Measurements from ENCODE around the gene MYO15A. TPM values are rescaled to one million over a fixed set of nuclear protein-coding genes. Genes with fewer than 3 reads are reported as not detected.

MYO15A gene
- total RNA-seq, 1 experiment from 2014 or later = not detected

DNA sequence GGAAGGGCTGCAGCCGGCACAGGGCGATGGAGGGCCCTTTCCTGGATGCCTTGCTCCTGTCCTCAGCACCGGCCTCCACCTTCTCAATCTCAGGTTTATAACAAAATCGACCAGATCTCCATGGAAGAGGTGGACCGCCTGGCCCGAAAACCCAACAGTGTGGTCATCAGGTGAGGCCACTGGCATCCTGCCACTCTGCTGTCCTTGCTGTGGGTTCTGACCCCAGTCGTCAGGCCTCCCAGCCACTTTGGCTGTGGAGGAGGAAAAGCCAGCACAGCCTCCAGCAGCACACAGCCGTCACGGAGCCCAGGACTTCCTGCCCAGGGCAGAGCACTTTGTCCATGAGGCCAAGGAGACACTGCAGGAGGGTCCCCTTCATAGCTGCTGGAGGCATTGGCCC, 6.7 kb upstream of the MYO15A start:
- DNase-seq (ENCODE audit: low read depth) = no peak

DNA sequence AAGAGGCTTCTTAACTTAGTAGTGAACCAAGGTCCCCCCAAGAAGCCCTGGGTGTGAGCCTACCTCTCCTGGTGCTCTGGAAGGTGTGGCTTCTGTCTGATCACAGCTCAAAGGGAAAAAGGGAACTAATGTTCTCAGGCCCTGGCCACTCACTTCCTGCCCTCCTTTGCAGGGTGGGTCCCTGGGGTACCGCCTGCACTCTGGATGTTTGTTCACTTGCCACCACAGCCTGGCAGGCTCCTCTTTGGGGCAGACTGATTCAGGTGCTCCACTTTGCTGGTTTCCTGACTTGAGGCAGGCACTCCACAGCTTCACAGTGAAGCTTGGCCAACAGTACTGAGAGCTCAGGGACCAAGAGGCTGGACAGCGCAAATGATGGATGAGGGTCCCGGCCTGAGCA, 5.9 kb upstream of the MYO15A start:
- DNase-seq (ENCODE audit: low read depth) = no peak

- DNase-seq (ENCODE audit: low read depth) = no peak
These were observed 3.5 kb upstream of the MYO15A start for GRCh38 chr17:18105027-18105426.

DNA sequence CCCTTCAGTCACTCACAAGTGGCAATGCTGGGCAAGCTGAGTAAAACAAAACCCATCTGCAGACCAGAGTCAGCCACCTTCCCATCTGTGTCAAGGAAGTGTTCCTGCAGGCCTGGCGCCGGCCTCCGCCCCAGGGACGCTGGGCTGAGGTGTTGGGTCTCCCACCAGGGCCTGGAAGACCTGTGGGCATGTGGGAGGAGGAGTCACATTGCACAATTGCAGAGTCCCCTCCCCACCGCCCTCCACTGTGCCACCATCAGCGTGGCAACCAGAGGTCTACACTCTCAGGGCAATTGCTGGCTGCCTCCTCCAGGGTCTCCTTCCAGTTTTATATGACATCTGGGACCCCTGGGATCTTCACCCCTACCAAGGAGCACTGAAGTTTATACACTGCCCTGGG, 3.0 kb upstream of the MYO15A start:
- no peak for DNase-seq (ENCODE audit: low read depth)

DNA sequence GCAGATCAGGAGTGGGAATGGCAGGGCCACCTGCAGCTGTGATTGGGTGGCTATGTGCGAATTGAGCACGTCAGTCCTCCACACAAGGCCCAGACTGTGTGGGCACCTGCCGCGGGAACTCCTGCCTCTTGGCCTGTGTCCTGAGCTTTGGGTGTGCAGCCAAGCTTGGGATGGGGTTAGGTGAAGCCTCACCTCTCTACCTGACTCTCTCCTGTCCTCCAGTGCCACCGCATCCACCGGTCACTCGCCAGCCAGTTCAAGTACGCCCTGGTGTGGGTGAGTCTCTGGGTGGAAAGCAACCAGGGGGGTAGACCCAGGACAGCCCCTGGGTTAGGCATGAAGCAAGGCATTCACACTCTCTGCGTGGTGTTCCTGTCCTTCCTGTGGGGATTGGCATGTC, 2.3 kb upstream of the MYO15A start:
- no peak for DNase-seq (ENCODE audit: low read depth)

- no peak for DNase-seq (ENCODE audit: low read depth)
These were observed 1.3 kb upstream of the MYO15A start for GRCh38 chr17:18107061-18107790.

GRCh38 chr17:18107971-18108370, 585 bp upstream of the MYO15A start:
- no peak for DNase-seq (ENCODE audit: low read depth)

DNA sequence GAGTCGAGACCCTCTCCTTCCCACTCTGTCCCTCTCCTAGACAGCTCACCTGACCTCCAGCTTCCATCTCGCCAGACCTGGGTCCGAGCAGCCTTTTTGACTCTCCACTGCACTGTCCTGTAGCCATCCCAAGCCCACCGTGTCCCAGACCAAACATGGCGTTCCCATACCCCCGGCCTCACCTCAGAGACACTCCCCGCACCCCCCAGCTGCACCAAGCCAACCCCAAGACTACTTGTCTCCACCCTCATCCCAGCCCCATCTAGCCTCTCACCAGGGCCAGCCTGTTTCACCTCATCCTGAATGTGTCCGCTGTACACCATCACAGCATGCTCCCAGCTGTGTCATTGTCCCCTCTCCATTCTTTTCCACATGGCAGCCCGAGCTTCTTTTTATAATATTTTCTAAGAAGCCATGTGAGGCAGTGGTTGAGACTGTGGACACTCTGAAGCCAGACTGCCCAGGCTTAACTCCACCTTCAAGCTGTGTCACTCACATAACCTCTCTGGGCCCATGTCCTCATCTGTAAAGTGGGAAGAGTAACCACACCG, 1.5 kb downstream of the MYO15A start:
- no peak for DNase-seq (ENCODE audit: low read depth)

DNA sequence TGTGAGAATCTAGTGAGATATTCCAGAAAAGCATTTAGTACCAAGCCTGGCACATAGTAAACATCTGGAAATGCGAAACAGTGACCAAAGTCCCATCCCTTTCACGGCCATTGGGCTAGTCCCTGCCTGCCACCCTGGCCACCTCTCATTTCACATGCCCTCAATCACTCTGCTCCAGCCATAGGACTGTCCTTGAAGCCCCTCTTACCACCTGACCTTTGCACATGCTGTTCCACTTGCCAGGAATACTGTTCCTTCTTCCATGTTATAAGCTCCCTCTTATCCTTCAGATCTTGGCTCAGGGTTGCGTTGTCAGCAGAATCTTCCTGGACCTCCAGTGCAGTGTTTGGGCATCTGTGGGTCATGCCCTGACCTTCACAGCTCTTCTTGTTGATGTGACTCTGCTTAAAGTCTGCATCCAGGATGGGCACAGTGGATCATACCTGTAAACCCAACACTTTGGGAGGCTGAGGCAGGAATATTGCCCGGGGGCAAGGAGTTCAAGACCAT, 2.1 kb downstream of the MYO15A start:
- no peak for DNase-seq (ENCODE audit: low read depth)

- no peak for DNase-seq (ENCODE audit: low read depth)
These were observed 2.9 kb downstream of the MYO15A start for GRCh38 chr17:18111330-18111971.

- no peak for DNase-seq (ENCODE audit: low read depth)
These were observed 7.0 kb downstream of the MYO15A start for GRCh38 chr17:18115517-18115916.

GRCh38 chr17:18116078-18116477, 7.5 kb downstream of the MYO15A start:
- no peak for DNase-seq (ENCODE audit: low read depth)

GRCh38 chr17:18117533-18117932, 9.0 kb downstream of the MYO15A start:
- DNase-seq (ENCODE audit: low read depth) = no peak

GRCh38 chr17:18117982-18118975, 9.7 kb downstream of the MYO15A start:
- DNase-seq (ENCODE audit: low read depth) = no peak

DNA sequence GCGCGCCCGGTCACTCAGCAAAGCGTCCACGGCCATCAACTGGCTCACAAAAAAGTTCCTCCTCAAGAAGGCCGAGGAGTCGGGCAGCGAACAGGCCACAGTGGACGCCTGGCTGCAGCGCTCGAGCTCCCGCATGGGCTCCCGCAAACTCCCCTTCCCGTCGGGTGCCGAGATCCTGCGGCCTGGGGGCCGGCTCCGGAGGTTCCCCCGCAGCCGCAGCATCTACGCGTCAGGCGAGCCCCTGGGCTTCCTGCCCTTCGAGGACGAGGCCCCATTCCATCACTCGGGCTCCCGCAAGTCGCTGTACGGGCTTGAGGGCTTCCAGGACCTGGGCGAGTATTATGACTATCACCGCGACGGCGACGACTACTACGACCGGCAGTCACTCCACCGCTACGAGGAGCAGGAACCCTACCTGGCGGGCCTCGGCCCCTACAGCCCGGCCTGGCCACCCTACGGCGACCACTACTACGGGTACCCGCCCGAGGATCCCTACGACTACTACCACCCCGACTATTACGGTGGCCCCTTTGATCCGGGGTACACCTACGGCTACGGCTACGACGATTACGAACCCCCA, 10.7 kb downstream of the MYO15A start:
- no peak for DNase-seq (ENCODE audit: low read depth)

GRCh38 chr17:18119938-18120337, 11.4 kb downstream of the MYO15A start:
- no peak for DNase-seq (ENCODE audit: low read depth)

DNA sequence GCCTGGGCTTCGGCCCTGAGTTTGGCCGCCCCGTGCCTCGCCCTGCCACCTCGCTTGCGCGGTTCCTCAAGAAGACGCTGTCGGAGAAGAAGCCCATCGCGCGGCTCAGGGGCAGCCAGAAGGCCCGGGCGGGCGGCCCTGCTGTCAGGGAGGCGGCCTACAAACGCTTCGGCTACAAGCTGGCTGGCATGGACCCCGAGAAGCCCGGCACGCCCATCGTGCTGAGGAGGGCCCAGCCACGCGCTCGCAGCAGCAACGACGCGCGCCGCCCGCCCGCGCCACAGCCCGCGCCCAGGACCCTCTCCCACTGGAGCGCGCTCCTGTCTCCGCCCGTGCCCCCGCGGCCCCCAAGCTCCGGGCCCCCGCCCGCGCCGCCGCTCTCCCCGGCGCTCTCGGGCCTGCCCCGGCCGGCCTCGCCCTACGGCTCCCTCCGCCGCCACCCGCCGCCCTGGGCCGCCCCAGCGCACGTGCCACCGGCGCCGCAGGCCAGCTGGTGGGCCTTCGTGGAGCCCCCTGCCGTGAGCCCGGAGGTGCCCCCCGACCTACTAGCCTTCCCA, 12.0 kb downstream of the MYO15A start:
- no peak for DNase-seq (ENCODE audit: low read depth)

GRCh38 chr17:18121144-18121910, 12.8 kb downstream of the MYO15A start:
- DNase-seq (ENCODE audit: low read depth) = no peak

DNA sequence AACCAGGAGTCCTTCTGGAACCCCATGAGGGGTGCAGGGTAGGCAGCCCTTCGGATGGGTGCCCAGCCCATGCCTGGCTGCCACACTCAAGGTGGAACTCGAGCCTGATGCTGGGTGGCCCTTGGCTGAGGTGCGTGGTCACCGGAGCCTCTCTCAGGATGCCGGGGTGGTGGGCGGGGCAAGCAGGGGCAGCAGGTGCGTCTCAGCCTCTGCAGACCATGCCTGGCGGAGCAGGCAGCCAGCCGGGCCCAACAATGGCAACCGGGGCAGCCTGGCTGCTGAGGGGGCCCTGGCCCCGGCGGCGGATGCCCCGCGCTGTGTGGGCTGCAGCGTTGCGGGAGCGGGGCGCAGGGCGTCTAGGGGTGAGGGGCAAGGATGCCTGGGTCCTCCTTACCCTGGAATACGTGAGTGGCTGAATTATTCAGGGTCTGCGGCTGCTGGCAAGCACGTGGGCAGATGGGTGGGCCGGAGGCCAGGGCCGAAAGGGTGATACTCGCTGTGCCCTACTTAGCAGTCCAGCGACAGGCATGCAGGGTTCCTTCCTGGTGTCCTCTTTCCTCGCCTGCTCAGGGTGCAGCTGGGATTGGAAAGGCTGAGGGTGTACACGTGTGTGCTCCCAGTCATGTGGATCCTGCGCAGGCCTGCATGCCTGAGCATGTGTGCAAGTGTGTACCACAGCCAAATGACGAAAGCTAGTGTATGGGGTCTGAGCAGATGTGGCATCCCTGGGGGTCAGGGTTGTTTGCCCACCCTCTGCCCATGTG, 14.6 kb downstream of the MYO15A start:
- DNase-seq (ENCODE audit: low read depth) = no peak
